Measurements from ENCODE around the gene SDK2. TPM values are rescaled to one million over a fixed set of nuclear protein-coding genes. Genes with fewer than 3 reads are reported as not detected.

SDK2 gene
- total and polyA plus RNA-seq, 2 of the 4 experiments (the other 2 are of a cell fraction), result under 0.01 to 0.03 TPM

- no peak overlapping the region for H2BK5ac ChIP-seq (ENCODE audit: low read depth, low read length, poor library complexity, severe bottlenecking)
- H2AFZ ChIP-seq (replicated peaks; ENCODE audit: low read length, poor library complexity), result no peak overlapping the region
- no peak overlapping the region for H2BK120ac ChIP-seq (ENCODE audit: low read depth, low read length)
- WGBS, 2 experiments (ENCODE audit: extremely low coverage in 2 of 2, insufficient read length in 1 of 2), result 80% methylated on average over 1 of the region's 6 CpGs; no CpG with 5 or more reads in 1 of the 2 experiments
- POLR2A ChIA-PET (ENCODE audit: unreplicated experiment), result no interaction called here
- no peak overlapping the region for H3K18ac ChIP-seq (ENCODE audit: low read depth, low read length)
- no peaks in the 10 kb centered on the region for H4K20me1 ChIP-seq (ENCODE audit: insufficient read depth, low read length)
- no peaks in the 10 kb centered on the region for H3K9me3 ChIP-seq (ENCODE audit: control insufficient read depth, insufficient read depth, low read length)
- H4K91ac ChIP-seq (ENCODE audit: insufficient read depth, low read depth, low read length), result no peak overlapping the region
- CTCF ChIA-PET, result no interaction called here
- DNase-seq (no peak), ATAC-seq (ENCODE audit: low read depth) (no peak)
- H2BK15ac ChIP-seq (ENCODE audit: low read depth, low read length), result no peak overlapping the region
- no peak overlapping the region for H2AK9ac ChIP-seq (replicated peaks; ENCODE audit: low read depth, low read length, poor library complexity)
- H3K27me3 ChIP-seq (ENCODE audit: control insufficient read depth, insufficient read depth, low read length), result peaks cover 15% of the 10 kb centered on the region
- intact Hi-C loops (cut with micrococcal nuclease), result no loop called here
- H3K79me1 ChIP-seq (ENCODE audit: low read depth in 1 of 2, low read length in 2 of 2), result no peaks in the 10 kb centered on the region
- dilution Hi-C loops (cut with HindIII; ENCODE audit: low sequenced_read_pairs, unreplicated experiment), result no loop called here
- no TSS peak for BruUV-seq (replicated peaks)
- no peak overlapping the region for H3K23ac ChIP-seq (ENCODE audit: low read depth, low read length)
- TF ChIP-seq BHLHE40 (IDR thresholded peaks at IDR 0.05; ENCODE audit: low read depth, low read length) (no peak), USF2 (IDR thresholded peaks at IDR 0.05; ENCODE audit: low read depth, low read length) (no peak), RAD21 (IDR thresholded peaks at IDR 0.05; ENCODE audit: low read length) (no peak), POLR2A (IDR thresholded peaks at IDR 0.05; ENCODE audit: low read depth, low read length) (no peak), FOS (IDR thresholded peaks at IDR 0.05; ENCODE audit: low read depth, low read length) (no peak), CEBPB (IDR thresholded peaks at IDR 0.05; ENCODE audit: low read depth, low read length) (no peak), MAFK (IDR thresholded peaks at IDR 0.05; ENCODE audit: low read depth, low read length) (no peak), MAZ (IDR thresholded peaks at IDR 0.05; ENCODE audit: borderline replicate concordance, low read depth, low read length) (no peak), CTCF (conservative IDR thresholded peaks at IDR 0.05; ENCODE audit: low read depth, low read length) (no peak), RCOR1 (IDR thresholded peaks at IDR 0.05; ENCODE audit: insufficient replicate concordance, low read length) (no peak), CHD1 (IDR thresholded peaks at IDR 0.05; ENCODE audit: low read depth, low read length) (no peak), RFX5 (IDR thresholded peaks at IDR 0.05; ENCODE audit: low read depth, low read length) (no peak)
- H3K27ac ChIP-seq (ENCODE audit: insufficient read depth, low read length), result no peak overlapping the region
- H3K9ac ChIP-seq (ENCODE audit: low read depth, low read length), result no peak overlapping the region
- no peak overlapping the region for H3K56ac ChIP-seq (ENCODE audit: extremely low read depth, insufficient read depth, low read length)
- H4K8ac ChIP-seq (ENCODE audit: low read depth in 2 of 2, low read length in 2 of 2), result no peak overlapping the region
- H3K4me3 ChIP-seq (ENCODE audit: insufficient read depth, low read depth, low read length), result no peak overlapping the region
- H3K36me3 ChIP-seq (ENCODE audit: control insufficient read depth, insufficient read depth, low read length), result no peaks in the 10 kb centered on the region
- no peak overlapping the region for H2AK5ac ChIP-seq (ENCODE audit: low read depth, low read length)
- H3K4ac ChIP-seq (ENCODE audit: low read depth, low read length), result no peak overlapping the region
- no peak overlapping the region for H4K5ac ChIP-seq (ENCODE audit: low read depth, low read length)
- H3K14ac ChIP-seq (replicated peaks; ENCODE audit: low read depth, low read length), result no peak overlapping the region
- in situ Hi-C loops (cut with MboI; ENCODE audit: low sequenced_read_pairs), result no loop called here
- no peak overlapping the region for H2BK20ac ChIP-seq (ENCODE audit: low read depth, low read length)
- no peak overlapping the region for H3K4me2 ChIP-seq (ENCODE audit: low read depth, low read length)
- no peaks in the 10 kb centered on the region for H3K9me1 ChIP-seq (ENCODE audit: insufficient read depth, low read length)
- H3K4me1 ChIP-seq (ENCODE audit: control insufficient read depth, insufficient read depth, low read length), result no peaks in the 10 kb centered on the region
These were observed 254.8 kb downstream of the SDK2 start for GRCh38 chr17:73389411-73389810.
